Testis (tissue), 3 donors: ENCODE results near the gene GRXCR2. TPM values are rescaled to one million over a fixed set of nuclear protein-coding genes. Genes with fewer than 3 reads are reported as not detected.
A peak's percentile ranks its signal among the peaks of the same experiment; 100 is the strongest.
"Not testable (repeated sequence)": the region's sequence is repeated elsewhere in the genome, so short reads cannot be mapped to it uniquely, and the experiment has no call there.

Experiments
- DNase-seq: peaks from one replicate; pipeline ENCODE4 v3.0.0-alpha.2; 2019
- H3K27ac ChIP-seq, 2 donors: fragments of 200-600 bp; sonication (generic); one replicate each; pipeline ENCODE4 v1.5.1; 2019
- H3K27me3 ChIP-seq: fragments of 200-600 bp; sonication (generic); one replicate; pipeline ENCODE4 v1.5.1; 2019
- H3K36me3 ChIP-seq: fragments of 200-600 bp; sonication (generic); one replicate; pipeline ENCODE4 v1.5.1; 2017; ENCODE audit warnings: low read depth; ENCODE audit errors: missing control alignments
- H3K4me1 ChIP-seq: fragments of 200-600 bp; sonication (generic); one replicate; pipeline ENCODE4 v1.5.1; 2019
- H3K4me3 ChIP-seq, 2 donors: fragments of 200-600 bp; sonication (generic); one replicate each; pipeline ENCODE4 v1.5.1; 2017 to 2019
- H3K9me3 ChIP-seq: fragments of 200-600 bp; sonication (generic); one replicate; pipeline ENCODE4 v1.5.1; 2017
- POLR2A ChIP-seq: fragments of 450-650 bp; IDR thresholded peaks from one replicate; pipeline ENCODE4 v1.6.1; 2017; ENCODE audit warnings: antibody characterized with exemption, mild to moderate bottlenecking, moderate library complexity
- WGBS, 2 donors: methylation state at CpG; one replicate each; pipeline ENCODE4 v1.1.5; 2018; 5-methylcytosine and 5-hydroxymethylcytosine counted together
- intact Hi-C: fragments of 100-400 bp; cut with DNase I; formaldehyde crosslinking; loops from one replicate; pipeline ENCODE4 v1.15.1; 2023; ENCODE audit warnings: low total_unique reads
- polyA plus RNA-seq: library from polyadenylated mRNA; stranded (reverse); fragments of 350-450 nt; fragmentation: Illumina TruSeq; extraction: RNeasy Lipid Tissue Mini Kit (QIAGEN cat#74804); gene quantifications from one replicate; pipeline ENCODE4 v1.2.3, GENCODE V29; 2014; ENCODE audit warnings: low read depth, low replicate concordance; ENCODE audit not compliant: insufficient read depth
- total RNA-seq, 2 donors: library from RNA; depleted of rRNA; stranded (reverse); fragments of >200 nt; gene quantifications; one replicate each; pipeline ENCODE4 v1.2.3, GENCODE V29; 2016
- TF ChIP-seq, protein P1 (sequence below), 3 experiments: fragments of 450-650 bp in 2 of 3; fragments of 200-600 bp in 1 of 3; sonication (generic) in 1 of 3; IDR thresholded peaks; one replicate each; pipeline ENCODE4 v1.5.1; 2016 to 2019; ENCODE audit warnings: antibody characterized with exemption in 3 of 3, mild to moderate bottlenecking in 2 of 3, moderate library complexity in 1 of 3

The GRXCR2 gene
- total and polyA plus RNA-seq, 3 donors from 2014 or later = 0.31 to 0.99 TPM; not detected in 1

DNA sequence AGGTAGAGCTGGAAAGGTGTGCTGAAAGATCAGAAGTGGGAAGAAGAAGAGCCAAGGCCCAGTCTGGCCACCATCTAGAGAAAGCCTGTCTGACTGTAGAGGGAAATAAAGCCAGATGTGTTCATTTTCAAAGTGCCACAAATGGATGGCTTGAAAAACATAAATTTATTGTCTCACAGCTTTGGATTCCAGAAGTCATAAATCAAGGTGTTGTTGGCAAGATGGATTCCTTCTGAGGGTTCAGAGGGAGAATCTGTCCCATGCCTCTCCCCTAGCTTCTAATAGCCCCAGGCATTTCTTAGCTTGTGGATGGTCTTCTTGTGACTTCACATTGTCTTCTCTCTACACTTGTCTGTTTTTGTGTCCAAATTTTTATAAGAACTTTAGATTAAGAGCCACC, 31.5 kb downstream of the GRXCR2 start:
- Histone ChIP-seq H3K9me3 (no peaks in the 10 kb centered on the region), H3K27me3 (no peaks in the 10 kb centered on the region), H3K27ac (no peak overlapping the region), H3K4me3 (no peak overlapping the region), H3K4me1 (no peaks in the 10 kb centered on the region), H3K36me3 (no peaks in the 10 kb centered on the region)
- intact Hi-C loops = no loop called here
- TF ChIP-seq, protein P1, sequence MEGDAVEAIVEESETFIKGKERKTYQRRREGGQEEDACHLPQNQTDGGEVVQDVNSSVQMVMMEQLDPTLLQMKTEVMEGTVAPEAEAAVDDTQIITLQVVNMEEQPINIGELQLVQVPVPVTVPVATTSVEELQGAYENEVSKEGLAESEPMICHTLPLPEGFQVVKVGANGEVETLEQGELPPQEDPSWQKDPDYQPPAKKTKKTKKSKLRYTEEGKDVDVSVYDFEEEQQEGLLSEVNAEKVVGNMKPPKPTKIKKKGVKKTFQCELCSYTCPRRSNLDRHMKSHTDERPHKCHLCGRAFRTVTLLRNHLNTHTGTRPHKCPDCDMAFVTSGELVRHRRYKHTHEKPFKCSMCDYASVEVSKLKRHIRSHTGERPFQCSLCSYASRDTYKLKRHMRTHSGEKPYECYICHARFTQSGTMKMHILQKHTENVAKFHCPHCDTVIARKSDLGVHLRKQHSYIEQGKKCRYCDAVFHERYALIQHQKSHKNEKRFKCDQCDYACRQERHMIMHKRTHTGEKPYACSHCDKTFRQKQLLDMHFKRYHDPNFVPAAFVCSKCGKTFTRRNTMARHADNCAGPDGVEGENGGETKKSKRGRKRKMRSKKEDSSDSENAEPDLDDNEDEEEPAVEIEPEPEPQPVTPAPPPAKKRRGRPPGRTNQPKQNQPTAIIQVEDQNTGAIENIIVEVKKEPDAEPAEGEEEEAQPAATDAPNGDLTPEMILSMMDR (IDR thresholded peaks at IDR 0.05) = no peak
- TF ChIP-seq POLR2A = no peak
- no peak for DNase-seq

DNA sequence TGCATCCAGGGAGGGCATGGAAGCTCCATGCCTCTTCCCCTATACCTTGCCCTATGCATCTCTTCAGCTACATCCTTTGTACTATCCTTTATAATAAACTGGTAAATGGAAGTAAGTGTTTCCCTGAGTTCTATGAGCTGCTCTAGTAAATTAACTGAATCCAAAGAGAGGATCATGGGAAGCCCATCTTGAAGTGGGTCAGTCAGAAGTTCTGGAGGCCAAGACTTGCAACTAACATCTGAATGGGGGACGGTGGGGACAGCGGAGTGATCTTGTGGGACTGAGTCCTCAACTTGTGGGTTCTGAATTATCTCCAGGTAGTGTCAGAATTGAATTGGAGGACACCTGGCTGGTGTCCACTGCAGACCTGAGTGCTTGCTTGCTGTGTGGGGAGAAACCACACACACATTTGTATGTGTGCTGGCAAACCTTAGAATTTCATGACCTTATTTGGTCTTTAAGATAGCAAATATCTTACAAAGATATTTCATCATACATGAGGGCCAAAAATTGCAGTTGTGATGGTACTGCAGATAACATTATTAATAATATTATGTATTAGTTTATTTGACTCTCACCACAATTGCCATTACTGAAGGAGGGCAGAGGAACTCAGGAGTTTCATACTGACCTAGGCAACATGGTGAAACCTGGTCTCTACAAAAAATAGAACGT, 32.2 kb downstream of the GRXCR2 start:
- TF ChIP-seq POLR2A = no peak
- TF ChIP-seq, protein P1 (IDR thresholded peaks at IDR 0.05) = no peak
- no peaks in the 10 kb centered on the region for H3K27me3 ChIP-seq
- H3K4me1 ChIP-seq = peaks cover 3% of the 10 kb centered on the region
- no peak overlapping the region for H3K4me3 ChIP-seq
- no peak for DNase-seq
- H3K36me3 ChIP-seq = no peaks in the 10 kb centered on the region
- intact Hi-C loops = no loop called here
- 94 to 99% methylated on average over 3 of the region's 3 CpGs for WGBS, 2 donors
- no peaks in the 10 kb centered on the region for H3K9me3 ChIP-seq
- H3K27ac ChIP-seq = no peak overlapping the region

DNA sequence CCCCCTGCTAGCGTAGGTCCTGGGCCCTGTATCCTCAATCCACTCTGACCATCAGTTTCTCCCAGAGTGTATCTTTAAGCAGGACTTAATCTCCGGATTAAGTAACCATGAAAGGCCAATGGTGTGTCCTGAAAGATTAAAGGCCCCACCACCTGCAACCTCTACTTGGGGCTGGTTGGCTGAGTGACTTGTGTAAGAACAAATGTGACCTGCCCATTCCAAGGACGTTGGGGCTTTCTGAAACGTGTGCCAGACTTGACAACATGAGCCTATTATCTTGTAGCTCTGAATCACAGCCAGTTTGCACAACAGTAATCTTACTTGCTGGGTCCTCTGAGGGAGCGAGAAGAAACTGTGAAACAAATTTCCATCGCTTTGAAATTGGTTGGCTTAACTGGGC, 34.5 kb downstream of the GRXCR2 start:
- Histone ChIP-seq H3K36me3 (no peaks in the 10 kb centered on the region), H3K4me3 (no peak overlapping the region), H3K27ac (no peak overlapping the region), H3K9me3 (no peaks in the 10 kb centered on the region), H3K4me1 (peaks cover 4% of the 10 kb centered on the region), H3K27me3 (no peaks in the 10 kb centered on the region)
- intact Hi-C loops = no loop called here
- DNase-seq = peak; percentile 38
- 62 to 70% methylated on average over 6 of the region's 6 CpGs for WGBS, 2 donors
- TF ChIP-seq, protein P1 (IDR thresholded peaks at IDR 0.05) = no peak
- TF ChIP-seq POLR2A = no peak

DNA sequence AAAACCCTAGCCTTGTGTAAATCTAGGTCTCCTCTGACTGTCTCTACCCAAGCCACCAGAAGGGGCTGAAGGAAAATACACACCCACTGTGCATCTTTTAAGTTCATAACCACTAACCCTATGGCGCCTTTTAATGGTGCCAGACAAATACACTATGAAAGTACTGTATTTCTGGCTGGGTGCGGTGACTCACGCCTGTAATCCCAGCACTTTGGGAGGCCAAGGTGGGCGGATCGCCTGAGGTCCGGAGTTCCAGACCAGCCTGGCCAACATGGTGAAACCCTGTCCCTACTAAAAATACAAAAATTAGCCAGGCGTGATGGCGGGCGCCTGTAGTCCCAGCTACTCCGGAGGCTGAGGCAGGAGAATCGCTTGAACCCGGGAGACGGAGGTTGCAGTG, 36.6 kb downstream of the GRXCR2 start:
- WGBS, 2 donors = 77 to 85% methylated on average over 13 of the region's 13 CpGs
- H3K27ac ChIP-seq, H3K36me3 ChIP-seq, DNase-seq, H3K27me3 ChIP-seq, H3K9me3 ChIP-seq, H3K4me1 ChIP-seq, intact Hi-C loops: not testable (repeated sequence)
- H3K4me3 ChIP-seq = peak overlapping the region in 1 of 2 donors; percentile 65

DNA sequence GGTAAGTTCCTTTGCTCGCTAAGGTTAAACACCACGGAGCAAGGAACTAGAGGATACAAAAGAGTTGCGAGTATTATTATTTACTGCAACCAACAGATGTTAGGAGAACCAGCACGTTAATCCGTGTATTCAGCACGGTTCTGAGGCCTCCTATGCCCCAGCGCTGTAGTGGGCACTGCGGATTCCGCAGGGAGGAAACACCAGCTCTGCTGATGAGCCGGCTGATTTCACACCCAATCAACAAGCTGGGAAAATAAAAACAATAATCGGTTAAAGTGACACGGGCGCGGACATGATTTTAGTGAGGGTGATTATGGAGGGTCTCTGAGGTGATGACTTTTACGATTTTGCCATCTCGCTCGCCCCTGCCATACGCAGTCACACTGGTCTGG, 37.0 kb downstream of the GRXCR2 start:
- H3K27ac ChIP-seq = peak overlapping the region; percentile 16 to 70
- H3K36me3 ChIP-seq = no peaks in the 10 kb centered on the region
- WGBS, 2 donors = 35 to 42% methylated on average over 18 of the region's 18 CpGs
- no peak for DNase-seq
- H3K4me3 ChIP-seq = peak overlapping the region; percentile 65 to 81
- intact Hi-C loops = no loop called here
- peaks cover 5% of the 10 kb centered on the region for H3K4me1 ChIP-seq
- H3K9me3 ChIP-seq = no peaks in the 10 kb centered on the region
- no peaks in the 10 kb centered on the region for H3K27me3 ChIP-seq
- no peak for TF ChIP-seq POLR2A
- TF ChIP-seq, protein P1 (IDR thresholded peaks at IDR 0.05) = no peak
